ENCODE data around the gene HAND1. TPM values are rescaled to one million over a fixed set of nuclear protein-coding genes. Genes with fewer than 3 reads are reported as not detected.

The HAND1 gene
- total RNA-seq, 6 experiments from 2014 or later, result not detected

- Mint-ChIP-seq H3K9me3 (no peaks in the 10 kb centered on the region), H3K27ac (no peak overlapping the region), H3K27me3 (ENCODE audit: insufficient read depth) (peaks cover 55% of the 10 kb centered on the region), H3K4me3 (peak overlapping the region; percentile 45; the same call in 1 of the 2 replicates), H3K36me3 (ENCODE audit: low read depth) (no peaks in the 10 kb centered on the region), H3K4me1 (ENCODE audit: low read depth) (peaks cover 17% of the 10 kb centered on the region)
- DNase-seq, result no peak
- TF ChIP-seq CTCF (IDR thresholded peaks at IDR 0.05), result no peak
These were observed 6.8 kb downstream of the HAND1 start for GRCh38 chr5:154470947-154471870.

GRCh38 chr5:154470137-154470536, 7.9 kb downstream of the HAND1 start:
- Mint-ChIP-seq H3K27ac (no peak overlapping the region), H3K27me3 (ENCODE audit: insufficient read depth) (peaks cover 47% of the 10 kb centered on the region), H3K9me3 (no peaks in the 10 kb centered on the region), H3K36me3 (ENCODE audit: low read depth) (no peaks in the 10 kb centered on the region), H3K4me3 (no peak overlapping the region), H3K4me1 (ENCODE audit: low read depth) (peaks cover 23% of the 10 kb centered on the region)
- no peak for TF ChIP-seq CTCF (IDR thresholded peaks at IDR 0.05)
- DNase-seq, result no peak

GRCh38 chr5:154467655-154468354, 10.2 kb downstream of the HAND1 start:
- Mint-ChIP-seq H3K27me3 (ENCODE audit: insufficient read depth) (peaks cover 27% of the 10 kb centered on the region), H3K4me3 (no peak overlapping the region), H3K27ac (no peak overlapping the region), H3K36me3 (ENCODE audit: low read depth) (no peaks in the 10 kb centered on the region), H3K9me3 (no peaks in the 10 kb centered on the region), H3K4me1 (ENCODE audit: low read depth) (peaks cover 28% of the 10 kb centered on the region)
- peak; percentile 54 for DNase-seq
- peak; percentile 98 for TF ChIP-seq CTCF (IDR thresholded peaks at IDR 0.05)

- peaks cover 28% of the 10 kb centered on the region for H3K4me1 Mint-ChIP-seq (ENCODE audit: low read depth)
- DNase-seq, result no peak
- H3K36me3 Mint-ChIP-seq (ENCODE audit: low read depth), result no peaks in the 10 kb centered on the region
- H3K4me3 Mint-ChIP-seq, result no peak overlapping the region
- H3K27ac Mint-ChIP-seq, result no peak overlapping the region
- TF ChIP-seq CTCF (IDR thresholded peaks at IDR 0.05), result no peak
- no peaks in the 10 kb centered on the region for H3K9me3 Mint-ChIP-seq
- peaks cover 21% of the 10 kb centered on the region for H3K27me3 Mint-ChIP-seq (ENCODE audit: insufficient read depth)
These were observed 11.4 kb downstream of the HAND1 start for GRCh38 chr5:154466671-154467070.

- Mint-ChIP-seq H3K27me3 (ENCODE audit: insufficient read depth) (peaks cover 17% of the 10 kb centered on the region), H3K4me3 (no peak overlapping the region), H3K9me3 (no peaks in the 10 kb centered on the region), H3K27ac (no peak overlapping the region), H3K4me1 (ENCODE audit: low read depth) (peaks cover 27% of the 10 kb centered on the region), H3K36me3 (ENCODE audit: low read depth) (no peaks in the 10 kb centered on the region)
- no peak for TF ChIP-seq CTCF (IDR thresholded peaks at IDR 0.05)
- DNase-seq, result no peak
These were observed 11.9 kb downstream of the HAND1 start for GRCh38 chr5:154466147-154466546.

All from HFFc6 (cell line).